Fibroblast of lung (primary cell): ENCODE data around the gene BCAN. TPM values are rescaled to one million over a fixed set of nuclear protein-coding genes. Genes with fewer than 3 reads are reported as not detected.

Experiments used
- DNase-seq, 2 donors: peaks; one replicate each; pipeline versions ENCODE4 v3.0.0 to v3.0.0-alpha.2; 2010; ENCODE audit warnings: low read depth in 2 of 2
- H2AFZ ChIP-seq: 2 replicates; pipeline ENCODE4 v1.5.1; 2012; ENCODE audit warnings: low read length, control low read depth, inconsistent platforms
- H3K27ac ChIP-seq: 2 replicates; pipeline ENCODE4 v1.5.1; 2011; ENCODE audit warnings: low read length, control low read depth; ENCODE audit not compliant: insufficient read depth
- H3K27me3 ChIP-seq: 2 replicates; pipeline ENCODE4 v1.5.1; 2011; ENCODE audit warnings: mild to moderate bottlenecking, low read length; ENCODE audit not compliant: control insufficient read depth, insufficient read depth
- H3K36me3 ChIP-seq: 2 replicates; pipeline ENCODE4 v1.5.1; 2011; ENCODE audit warnings: low read length; ENCODE audit not compliant: control insufficient read depth, insufficient read depth
- H3K4me1 ChIP-seq: 2 replicates; pipeline ENCODE4 v1.5.1; 2011; ENCODE audit warnings: low read length; ENCODE audit not compliant: control insufficient read depth, insufficient read depth; ENCODE audit errors: extremely low read depth
- H3K4me2 ChIP-seq: 2 replicates; pipeline ENCODE4 v1.5.1; 2011; ENCODE audit warnings: low read length, control low read depth; ENCODE audit not compliant: insufficient read depth; ENCODE audit errors: extremely low read depth
- H3K4me3 ChIP-seq, 4 experiments: fragments of 200-600 bp in 1 of 4; sonication (generic) in 1 of 4; replicated peaks in 1 of 4; 2 replicates each; pipeline ENCODE4 v1.5.1; 2011 to 2016; ENCODE audit warnings: low read length in 4 of 4, low read depth in 3 of 4, mild to moderate bottlenecking in 3 of 4, control low read depth in 2 of 4, inconsistent platforms in 1 of 4, mixed read lengths in 1 of 4; ENCODE audit not compliant: insufficient read depth in 1 of 4; ENCODE audit errors: control extremely low read depth in 1 of 4
- H3K79me2 ChIP-seq: 2 replicates; pipeline ENCODE4 v1.5.1; 2012; ENCODE audit warnings: mild to moderate bottlenecking, low read length, inconsistent platforms; ENCODE audit not compliant: control insufficient read depth, insufficient read depth
- H3K9ac ChIP-seq: 2 replicates; pipeline ENCODE4 v1.5.1; 2011; ENCODE audit warnings: mild to moderate bottlenecking, low read length, control low read depth; ENCODE audit not compliant: insufficient read depth
- H3K9me3 ChIP-seq: 2 replicates; pipeline ENCODE4 v1.5.1; 2012; ENCODE audit warnings: low read depth, low read length; ENCODE audit not compliant: control insufficient read depth, insufficient read depth
- H4K20me1 ChIP-seq: 2 replicates; pipeline ENCODE4 v1.5.1; 2011; ENCODE audit warnings: low read length; ENCODE audit not compliant: control insufficient read depth, insufficient read depth; ENCODE audit errors: extremely low read depth
- CTCF ChIP-seq, 2 donors: IDR thresholded peaks in 1 of 2; conservative IDR thresholded peaks in 1 of 2; 1 replicate in 1 of 2; 2 replicates in 1 of 2; pipeline ENCODE4 v1.5.1; 2011 to 2012; ENCODE audit warnings: low read length in 2 of 2, control low read depth in 1 of 2, inconsistent platforms in 1 of 2, low read depth in 1 of 2, mild to moderate bottlenecking in 1 of 2
- EZH2 ChIP-seq: IDR thresholded peaks from 2 replicates; pipeline ENCODE4 v1.5.1; 2012; ENCODE audit warnings: low read length, control low read depth, mild to moderate bottlenecking; ENCODE audit errors: missing control alignments
- polyA plus RNA-seq, 2 donors: library from polyadenylated mRNA; depleted of rRNA in 1 of 2; stranded (reverse) in 1 of 2; unstranded in 1 of 2; fragments of >200 nt; gene quantifications; 2 replicates each; pipeline ENCODE4 v1.2.1, GENCODE V29; 2011 to 2012; ENCODE audit warnings: missing spikeins in 1 of 2
- total RNA-seq: library from RNA; depleted of rRNA; stranded (reverse); fragments of >200 nt; gene quantifications from 2 replicates; pipeline ENCODE4 v1.2.1, GENCODE V29; 2014

BCAN gene
- total and polyA plus RNA-seq, 2 donors (not counting 1 experiment from before 2014, with no cell fraction given) = 0.03 TPM; not detected in 1

GRCh38 chr1:156645056-156645455, 3.1 kb downstream of the BCAN start:
- no peak overlapping the region for H3K4me2 ChIP-seq
- H3K27me3 ChIP-seq = peaks cover 85% of the 10 kb centered on the region
- no peaks in the 10 kb centered on the region for H3K36me3 ChIP-seq
- H3K27ac ChIP-seq = no peak overlapping the region
- no peak overlapping the region for H2AFZ ChIP-seq
- H3K79me2 ChIP-seq = no peaks in the 10 kb centered on the region
- no peak for DNase-seq
- no peak overlapping the region for H3K4me3 ChIP-seq
- H3K4me1 ChIP-seq = no peaks in the 10 kb centered on the region
- H3K9me3 ChIP-seq = no peaks in the 10 kb centered on the region
- no peaks in the 10 kb centered on the region for H4K20me1 ChIP-seq
- TF ChIP-seq CTCF (conservative IDR thresholded peaks at IDR 0.05 in 1 of 2, IDR thresholded peaks at IDR 0.05 in 1 of 2; ENCODE audit: low read depth in 1 of 2, low read length in 2 of 2) (no peak), EZH2 (no peak)
- H3K9ac ChIP-seq = no peak overlapping the region

- TF ChIP-seq EZH2 = no peak
- TF ChIP-seq CTCF (conservative IDR thresholded peaks at IDR 0.05 in 1 of 2, IDR thresholded peaks at IDR 0.05 in 1 of 2; ENCODE audit: low read depth in 1 of 2, low read length in 2 of 2) = no peak
- H3K79me2 ChIP-seq = no peaks in the 10 kb centered on the region
- no peaks in the 10 kb centered on the region for H3K36me3 ChIP-seq
- no peak overlapping the region for H3K27ac ChIP-seq
- H3K4me1 ChIP-seq = no peaks in the 10 kb centered on the region
- no peak for DNase-seq
- no peak overlapping the region for H3K4me3 ChIP-seq
- no peaks in the 10 kb centered on the region for H3K9me3 ChIP-seq
- H2AFZ ChIP-seq = no peak overlapping the region
- no peak overlapping the region for H3K9ac ChIP-seq
- no peak overlapping the region for H3K4me2 ChIP-seq
- peaks cover 82% of the 10 kb centered on the region for H3K27me3 ChIP-seq
- no peaks in the 10 kb centered on the region for H4K20me1 ChIP-seq
Measured at GRCh38 chr1:156645666-156646065, 3.7 kb downstream of the BCAN start.

- Histone ChIP-seq H3K36me3 (no peaks in the 10 kb centered on the region), H3K27ac (no peak overlapping the region), H3K9ac (no peak overlapping the region), H4K20me1 (no peaks in the 10 kb centered on the region), H3K9me3 (no peaks in the 10 kb centered on the region), H2AFZ (no peak overlapping the region), H3K4me2 (no peak overlapping the region), H3K4me1 (no peaks in the 10 kb centered on the region), H3K27me3 (peaks cover 81% of the 10 kb centered on the region), H3K79me2 (no peaks in the 10 kb centered on the region), H3K4me3 (no peak overlapping the region)
- peak; percentile 80 for TF ChIP-seq EZH2
- no peak for TF ChIP-seq CTCF (conservative IDR thresholded peaks at IDR 0.05 in 1 of 2, IDR thresholded peaks at IDR 0.05 in 1 of 2; ENCODE audit: low read depth in 1 of 2, low read length in 2 of 2)
- DNase-seq = no peak
Measured at GRCh38 chr1:156646738-156647211, 4.9 kb downstream of the BCAN start.
